ENCODE results near the gene ZFYVE28.

ZFYVE28 gene

GRCh38 chr4:2360396-2360730 is 58.1 kb downstream of the ZFYVE28 start:
- intact Hi-C loops (cut with DNase I) = no loop called here
- DNase-seq = peak in 2 of 10 donors; percentile 54 to 55

- intact Hi-C loops (cut with DNase I) = no loop called here
- DNase-seq = peak in 3 of 10 donors; percentile 55 to 63 (median 60)
Observed at GRCh38 chr4:2359591-2360395, 58.7 kb downstream of the ZFYVE28 start.

DNA sequence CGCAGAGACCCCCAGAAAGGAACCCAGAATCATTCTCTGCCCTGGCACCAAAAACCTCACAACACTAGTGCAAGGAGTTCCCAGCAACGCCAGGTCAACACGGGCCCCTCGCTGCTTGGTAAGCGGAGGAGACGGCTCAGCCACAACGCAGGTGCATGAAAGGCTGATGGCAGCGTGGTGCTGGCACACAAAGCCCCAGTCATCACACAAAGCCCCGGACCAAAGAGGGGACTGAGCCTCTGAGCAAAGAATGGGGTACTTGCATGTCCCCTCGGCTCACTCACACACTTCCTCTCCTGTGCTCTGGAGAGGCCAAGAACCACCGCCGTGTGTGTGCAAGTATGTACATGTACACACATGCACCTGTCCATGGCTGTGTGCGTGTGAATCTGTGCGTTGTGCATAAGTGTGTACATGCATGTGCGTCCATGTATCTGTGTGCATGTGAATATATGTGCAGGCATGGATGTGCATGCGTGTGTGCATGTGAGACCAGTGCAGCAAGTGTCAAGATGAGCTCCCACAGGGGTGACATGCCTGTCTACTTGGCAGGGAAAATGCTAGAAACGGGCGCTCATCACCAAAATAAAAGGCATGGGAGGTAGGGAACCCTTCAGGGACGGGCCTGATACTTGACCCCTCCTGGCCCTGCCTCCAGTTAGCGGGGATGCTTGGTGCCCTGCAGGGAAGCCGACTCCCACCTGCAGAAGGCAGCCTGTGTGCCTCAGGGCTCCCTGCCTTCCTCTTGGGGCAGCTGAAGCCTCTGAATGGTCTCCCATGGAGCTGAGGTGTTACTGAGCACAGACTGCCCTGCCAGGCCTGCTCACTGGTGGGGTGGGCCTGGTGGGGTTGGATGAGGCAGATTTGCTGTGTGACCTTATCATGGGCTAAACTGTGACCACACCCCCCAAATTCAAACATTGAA is 60.4 kb downstream of the ZFYVE28 start:
- peak in 3 of 10 donors; percentile 49 to 70 (median 66) for DNase-seq
- intact Hi-C loops (cut with DNase I) = no loop called here

- peak in 4 of 10 donors; percentile 54 to 88 (median 80) for DNase-seq
- intact Hi-C loops (cut with DNase I) = no loop called here
Observed at GRCh38 chr4:2356123-2357069, 62.0 kb downstream of the ZFYVE28 start.

DNA sequence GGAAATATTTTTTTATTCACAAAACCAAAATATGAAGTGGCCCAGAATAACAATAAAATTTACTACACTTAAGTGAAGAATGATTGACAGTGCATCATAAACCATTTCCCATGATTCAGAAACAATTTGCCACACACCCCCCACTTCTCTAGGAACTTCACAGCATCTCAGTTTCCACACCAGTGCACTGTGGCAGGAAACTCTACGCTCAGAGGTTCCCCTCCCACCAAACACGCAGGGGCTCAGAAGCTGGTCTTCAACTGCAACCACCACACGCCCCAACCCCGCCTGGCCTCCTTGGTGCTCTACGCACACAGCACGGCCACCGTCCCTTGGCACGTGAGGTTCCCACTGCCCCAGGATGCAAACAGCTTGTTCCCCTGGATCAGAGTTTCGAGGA is 63.7 kb downstream of the ZFYVE28 start:
- intact Hi-C loops (cut with DNase I) = no loop called here
- DNase-seq = peak in 4 of 10 donors; percentile 20 to 61 (median 54)

DNA sequence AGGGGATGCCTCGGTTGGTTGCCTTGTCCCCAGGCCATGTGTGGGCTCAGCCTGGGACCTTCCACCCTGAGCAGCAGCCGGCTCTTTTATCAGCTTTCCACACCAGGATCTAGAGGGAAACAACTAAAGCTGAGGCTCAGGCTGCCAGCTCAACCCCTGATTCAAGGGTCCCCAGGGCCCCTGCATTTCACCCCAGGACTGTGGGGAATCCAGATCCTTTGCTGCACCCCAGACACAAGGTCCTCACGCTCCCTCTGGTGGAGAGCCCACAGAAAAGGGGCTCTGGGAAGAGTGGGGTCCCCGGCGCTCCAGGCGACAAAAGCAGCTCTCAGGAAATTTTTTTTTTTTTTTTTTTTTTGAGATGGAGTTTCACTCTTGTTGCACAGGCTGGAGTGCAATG is 64.3 kb downstream of the ZFYVE28 start:
- intact Hi-C loops (cut with DNase I) = no loop called here
- peak in 4 of 10 donors; percentile 16 to 71 (median 40) for DNase-seq

GRCh38 chr4:2353222-2354107 is 65.0 kb downstream of the ZFYVE28 start:
- peak in 9 of 10 donors; percentile 29 to 94 (median 74) for DNase-seq
- intact Hi-C loops (cut with DNase I) = no loop called here

- DNase-seq = peak in 2 of 10 donors; percentile 55 to 70
Observed at GRCh38 chr4:2352729-2353221, 65.7 kb downstream of the ZFYVE28 start.

DNA sequence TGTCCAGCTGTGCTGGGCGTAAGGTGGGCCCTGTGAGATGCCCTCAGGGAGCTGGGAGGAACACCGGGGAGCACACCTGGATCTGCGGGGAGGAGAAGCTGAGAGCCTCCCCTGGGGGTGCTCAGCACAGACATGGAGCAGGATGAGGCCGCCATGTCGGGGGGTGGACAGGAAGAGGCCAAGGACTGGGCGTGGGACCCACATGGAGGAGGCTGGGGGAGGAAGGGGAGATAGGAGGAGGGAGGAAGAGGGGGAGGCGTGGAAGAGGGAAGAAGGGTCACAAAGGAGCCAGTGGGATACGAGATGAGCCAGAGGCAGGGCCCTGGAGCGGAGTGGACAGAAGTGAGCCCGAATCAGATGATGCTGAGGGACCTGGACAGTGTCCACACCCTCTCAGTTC is 66.3 kb downstream of the ZFYVE28 start:
- peak in 4 of 10 donors; percentile 5 to 67 (median 38) for DNase-seq
- intact Hi-C loops (cut with DNase I) = no loop called here

More at GRCh38 chr4:2352729-2353221, 65.7 kb downstream of the ZFYVE28 start:
- intact Hi-C loops (cut with DNase I) = no loop called here

GRCh38 chr4:2350982-2351381 is 67.5 kb downstream of the ZFYVE28 start:
- intact Hi-C loops (cut with DNase I) = no loop called here

DNA sequence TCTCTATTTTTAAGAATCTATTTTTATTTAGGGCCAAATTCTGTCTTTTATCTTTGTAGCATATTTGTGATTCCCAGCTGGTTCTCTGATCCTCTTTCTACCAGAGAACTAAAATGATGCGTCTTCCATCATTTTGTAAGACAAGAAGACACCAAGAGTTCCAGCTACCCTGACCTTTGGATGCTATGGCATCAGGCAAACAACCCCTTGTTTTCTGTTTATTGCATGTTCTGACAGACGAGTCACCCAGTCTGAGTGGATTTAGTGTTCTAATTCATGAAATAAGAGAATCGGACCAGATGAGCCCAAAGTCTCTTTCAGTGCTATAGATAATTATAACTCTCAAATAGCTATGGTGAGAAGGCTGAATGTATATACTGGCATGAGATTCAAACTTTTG is 69.7 kb downstream of the ZFYVE28 start:
- intact Hi-C loops (cut with DNase I) = no loop called here
- DNase-seq = no peak

More at GRCh38 chr4:2350982-2351381, 67.5 kb downstream of the ZFYVE28 start:
- DNase-seq = peak in 5 of 10 donors; percentile 2 to 47 (median 5)

GRCh38 chr4:2347190-2347589 is 71.3 kb downstream of the ZFYVE28 start:
- intact Hi-C loops (cut with DNase I) = no loop called here
- no peak for DNase-seq

DNA sequence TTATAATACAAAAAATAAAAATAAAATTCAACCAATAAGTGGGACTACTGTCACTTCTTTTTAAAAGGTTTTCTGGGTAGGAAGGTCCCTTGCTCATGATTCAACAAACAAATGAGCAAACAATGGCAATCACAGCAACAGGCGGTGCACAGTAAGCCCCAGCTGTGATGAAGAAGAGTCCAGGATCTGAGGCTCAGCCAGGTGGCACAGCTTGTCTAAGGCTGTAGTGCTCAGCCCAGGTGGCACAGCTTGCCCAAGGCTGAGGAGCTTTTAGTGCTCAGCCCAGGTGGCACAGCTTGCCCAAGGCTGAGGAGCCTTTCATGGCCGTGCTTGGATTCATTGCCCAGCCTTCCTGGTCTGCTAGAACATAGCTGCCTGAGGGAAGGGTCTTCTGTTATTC is 75.0 kb downstream of the ZFYVE28 start:
- DNase-seq = peak in 5 of 10 donors; percentile 3 to 47 (median 37)
- intact Hi-C loops (cut with DNase I) = no loop called here

- peak in 5 of 10 donors; percentile 3 to 32 (median 4) for DNase-seq
- intact Hi-C loops (cut with DNase I) = no loop called here
Observed at GRCh38 chr4:2341911-2342652, 76.4 kb downstream of the ZFYVE28 start.

- intact Hi-C loops (cut with DNase I) = no loop called here
- peak in 5 of 10 donors; percentile 7 to 80 (median 70) for DNase-seq
Observed at GRCh38 chr4:2341261-2341841, 77.1 kb downstream of the ZFYVE28 start.

DNA sequence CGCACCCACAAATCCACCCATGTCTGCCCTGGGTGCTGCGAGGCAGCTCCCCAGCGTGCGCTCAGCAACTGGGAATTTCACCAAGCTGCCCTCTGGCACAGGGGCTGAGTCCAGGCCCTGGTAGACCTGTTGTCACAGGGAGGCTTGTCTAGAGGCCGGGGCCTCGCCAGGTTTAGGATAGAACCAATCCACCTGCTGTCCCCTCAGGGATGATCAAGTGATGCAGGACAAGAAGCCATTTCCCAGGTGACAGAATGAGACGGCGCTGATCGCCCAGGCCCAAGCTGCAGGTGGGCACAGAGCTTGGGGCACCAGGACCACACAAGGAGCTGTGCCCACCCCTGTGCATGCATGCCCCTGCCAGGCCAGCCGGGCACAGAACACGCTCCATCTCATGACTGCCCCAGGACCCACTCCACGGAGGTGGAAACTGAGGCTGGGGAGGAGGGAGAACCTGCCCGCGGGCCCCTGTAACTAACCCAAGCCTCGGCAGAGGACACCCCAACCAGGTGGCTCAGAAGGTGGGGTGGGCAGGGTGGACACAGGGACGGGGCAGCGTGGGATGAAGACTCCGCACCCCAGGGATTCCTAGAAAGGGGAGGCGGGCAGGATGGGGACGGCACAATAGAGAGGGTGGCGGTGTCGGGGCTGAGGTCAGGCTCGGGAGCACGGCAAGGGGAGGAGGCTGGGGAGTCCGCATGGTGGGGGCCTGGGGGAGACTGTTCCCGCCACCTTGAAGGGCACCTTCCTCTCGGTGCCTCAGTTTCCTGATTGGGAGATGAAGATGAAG is 78.0 kb downstream of the ZFYVE28 start:
- intact Hi-C loops (cut with DNase I) = no loop called here
- peak in 5 of 10 donors; percentile 2 to 77 (median 43) for DNase-seq

Data from posterior cingulate gyrus (tissue), 11 donors.